Activated naive CD4-positive, alpha-beta T cell treated with anti-CD3 and anti-CD28 coated beads, Interleukin-2, amount 50 U/mL, for 16 hours (primary cell): Measurements from ENCODE around the gene RNF144B.

Experiments used
- DNase-seq: peaks from one replicate; pipeline ENCODE4 v3.0.0-alpha.2; 2020

Gene RNF144B

DNA sequence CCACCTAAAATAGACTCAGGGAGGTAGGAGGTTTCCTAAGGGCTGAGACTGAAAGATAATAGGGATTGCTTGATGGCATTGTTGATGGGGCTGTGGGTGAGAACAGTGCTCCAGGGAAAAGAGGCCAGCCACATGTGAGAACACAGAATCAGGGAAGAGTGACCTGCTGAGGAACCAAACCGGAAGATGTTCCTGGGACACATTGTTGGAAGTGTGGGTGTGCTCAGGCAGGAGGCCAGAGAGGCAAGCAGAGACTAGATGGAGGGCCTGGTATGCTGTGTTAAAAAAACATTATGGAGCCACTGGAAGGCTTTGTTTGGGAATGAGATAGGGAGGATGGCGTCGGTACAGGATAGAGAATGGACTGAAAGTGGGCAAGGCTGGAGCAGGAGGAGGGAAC is 23.3 kb downstream of the RNF144B start:
- no peak for DNase-seq

GRCh38 chr6:18412068-18412467 is 24.9 kb downstream of the RNF144B start:
- DNase-seq = no peak

GRCh38 chr6:18412644-18413043 is 25.5 kb downstream of the RNF144B start:
- no peak for DNase-seq

DNA sequence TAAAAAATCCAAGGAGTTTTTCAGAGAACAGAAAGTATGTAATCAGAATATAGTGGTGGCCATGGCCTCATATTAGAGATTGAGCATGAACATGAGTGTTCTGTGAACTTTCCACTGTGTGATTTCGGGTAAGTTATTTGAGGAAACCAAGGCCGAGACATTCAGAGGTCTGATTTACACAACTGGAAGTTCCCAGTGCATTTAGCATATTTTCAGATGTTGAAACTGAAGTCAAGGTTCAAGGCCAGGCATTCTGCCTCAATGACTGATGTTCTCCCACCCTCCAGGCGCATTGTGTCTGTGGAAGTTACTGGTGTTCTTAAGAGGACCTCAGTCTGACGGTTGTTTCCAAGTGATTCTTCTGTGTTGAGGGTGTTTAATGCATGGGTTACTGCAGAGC is 26.2 kb downstream of the RNF144B start:
- DNase-seq = no peak

- DNase-seq = no peak
Measured at GRCh38 chr6:18414116-18414515, 27.0 kb downstream of the RNF144B start.

GRCh38 chr6:18415207-18415606 is 28.1 kb downstream of the RNF144B start:
- DNase-seq = no peak

DNA sequence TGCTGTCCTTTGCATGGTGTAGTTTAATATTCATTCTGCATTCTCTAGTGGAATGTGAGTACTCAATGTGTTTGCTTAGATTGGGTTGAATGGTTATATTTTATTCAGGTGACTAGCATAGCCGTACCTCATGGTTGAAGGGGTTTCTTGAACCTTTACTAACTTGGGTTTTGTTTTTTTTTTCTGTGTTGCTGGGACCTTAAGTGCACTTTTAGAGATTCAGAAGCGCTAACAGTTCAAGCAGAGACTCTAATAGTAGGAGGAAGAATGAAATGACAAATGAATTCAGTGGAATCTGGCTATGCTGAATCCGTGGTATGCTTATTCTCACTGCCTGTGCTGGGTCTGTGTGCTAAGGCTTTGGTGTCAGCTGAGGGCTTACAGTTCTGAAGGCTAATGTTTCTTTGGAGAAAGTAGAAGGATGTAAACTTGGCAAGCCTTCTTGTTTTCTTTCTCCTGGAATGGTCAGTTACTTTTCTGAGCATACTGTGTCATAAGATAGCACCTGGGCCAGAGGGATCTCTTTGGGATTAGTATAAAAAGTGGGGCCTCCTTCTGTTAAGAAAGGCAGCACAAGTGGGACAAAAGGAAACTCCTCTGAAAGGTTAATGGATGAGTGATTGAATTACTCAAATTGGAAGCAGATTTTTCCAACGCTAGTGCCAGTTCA is 28.7 kb downstream of the RNF144B start:
- DNase-seq = no peak

DNA sequence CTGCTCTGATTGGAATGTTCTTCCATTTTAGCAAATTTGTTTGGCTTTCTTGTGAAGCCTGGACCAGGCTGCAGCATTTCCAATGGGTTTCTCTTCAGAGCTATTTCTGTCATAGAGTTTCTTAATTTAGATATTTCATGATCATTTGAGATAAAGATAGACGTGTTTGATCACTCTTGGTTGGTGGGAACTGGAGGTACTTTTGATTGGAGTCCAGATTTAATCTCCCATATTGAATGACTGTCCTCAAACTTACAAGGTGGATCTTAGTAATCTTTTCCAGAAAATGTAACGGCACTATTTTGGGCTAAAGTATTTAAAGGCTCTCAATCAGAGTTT is 29.2 kb downstream of the RNF144B start:
- no peak for DNase-seq

DNA sequence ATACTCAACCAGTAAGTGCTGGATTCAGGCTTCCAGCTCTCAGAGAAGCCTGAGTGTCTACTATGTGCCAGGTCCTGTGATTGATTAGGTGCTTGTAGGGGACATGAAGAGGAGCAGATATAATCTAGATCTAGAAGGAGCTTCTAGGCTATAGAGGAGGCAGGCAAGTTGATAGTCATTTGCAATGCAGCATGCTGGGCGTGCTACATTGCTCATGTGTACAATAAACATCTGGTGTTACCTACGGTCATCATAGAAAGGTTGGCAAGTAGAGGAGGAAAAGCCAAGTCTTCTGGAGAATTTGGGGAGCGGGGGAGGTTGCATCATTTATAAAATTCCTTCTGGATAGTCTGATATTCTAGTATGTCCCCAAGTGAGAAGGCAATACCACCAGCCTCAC is 33.2 kb downstream of the RNF144B start:
- no peak for DNase-seq

- no peak for DNase-seq
Measured at GRCh38 chr6:18422136-18422535, 35.0 kb downstream of the RNF144B start.

DNA sequence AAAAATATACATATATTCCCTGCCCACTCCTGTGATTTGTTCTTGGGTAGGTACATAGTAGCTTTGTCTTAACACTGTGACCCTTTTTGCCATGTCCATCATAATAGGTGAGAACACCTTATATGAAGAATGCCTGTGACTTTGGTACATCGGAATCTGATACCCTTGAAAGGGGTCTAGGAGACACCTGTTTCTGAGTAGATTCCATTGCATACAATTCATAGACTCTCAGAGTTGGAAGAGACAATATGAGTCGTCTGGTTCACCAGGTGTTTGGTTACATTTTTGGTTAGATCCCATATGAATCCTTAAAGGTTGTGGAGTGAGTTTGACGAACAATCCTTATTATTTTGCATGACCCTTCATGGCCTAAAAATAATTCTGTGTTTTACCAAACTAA is 36.3 kb downstream of the RNF144B start:
- DNase-seq = no peak

- no peak for DNase-seq
Measured at GRCh38 chr6:18424201-18424600, 37.1 kb downstream of the RNF144B start.

GRCh38 chr6:18425218-18425617 is 38.1 kb downstream of the RNF144B start:
- no peak for DNase-seq

- DNase-seq = no peak
Measured at GRCh38 chr6:18427296-18427695, 40.1 kb downstream of the RNF144B start.

- DNase-seq = no peak
Measured at GRCh38 chr6:18429655-18430297, 42.6 kb downstream of the RNF144B start.

GRCh38 chr6:18431581-18431980 is 44.4 kb downstream of the RNF144B start:
- no peak for DNase-seq

GRCh38 chr6:18432180-18432579 is 45.0 kb downstream of the RNF144B start:
- DNase-seq = no peak

- no peak for DNase-seq
Measured at GRCh38 chr6:18432619-18433018, 45.5 kb downstream of the RNF144B start.

GRCh38 chr6:18433059-18433458 is 45.9 kb downstream of the RNF144B start:
- no peak for DNase-seq

- no peak for DNase-seq
Measured at GRCh38 chr6:18436341-18436740, 49.2 kb downstream of the RNF144B start.

DNA sequence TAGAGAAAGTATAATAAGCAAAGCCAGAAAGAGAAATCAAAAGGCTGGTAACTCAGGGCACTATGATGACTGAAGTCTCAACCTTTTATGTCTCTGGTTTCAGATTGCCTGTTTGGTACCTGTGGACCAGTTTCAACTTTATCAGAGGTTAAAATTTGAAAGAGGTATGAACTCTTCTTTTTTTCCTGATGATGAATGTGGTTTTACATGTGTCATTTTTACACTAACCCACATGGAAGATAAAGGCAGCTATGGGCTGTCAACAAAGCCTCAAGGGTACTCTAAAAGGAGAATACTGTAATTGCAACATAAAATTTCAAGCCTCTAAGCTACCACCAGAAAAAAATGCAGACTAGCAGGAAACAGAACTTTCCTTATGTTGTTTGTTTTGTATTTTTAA is 52.4 kb downstream of the RNF144B start:
- no peak for DNase-seq

DNA sequence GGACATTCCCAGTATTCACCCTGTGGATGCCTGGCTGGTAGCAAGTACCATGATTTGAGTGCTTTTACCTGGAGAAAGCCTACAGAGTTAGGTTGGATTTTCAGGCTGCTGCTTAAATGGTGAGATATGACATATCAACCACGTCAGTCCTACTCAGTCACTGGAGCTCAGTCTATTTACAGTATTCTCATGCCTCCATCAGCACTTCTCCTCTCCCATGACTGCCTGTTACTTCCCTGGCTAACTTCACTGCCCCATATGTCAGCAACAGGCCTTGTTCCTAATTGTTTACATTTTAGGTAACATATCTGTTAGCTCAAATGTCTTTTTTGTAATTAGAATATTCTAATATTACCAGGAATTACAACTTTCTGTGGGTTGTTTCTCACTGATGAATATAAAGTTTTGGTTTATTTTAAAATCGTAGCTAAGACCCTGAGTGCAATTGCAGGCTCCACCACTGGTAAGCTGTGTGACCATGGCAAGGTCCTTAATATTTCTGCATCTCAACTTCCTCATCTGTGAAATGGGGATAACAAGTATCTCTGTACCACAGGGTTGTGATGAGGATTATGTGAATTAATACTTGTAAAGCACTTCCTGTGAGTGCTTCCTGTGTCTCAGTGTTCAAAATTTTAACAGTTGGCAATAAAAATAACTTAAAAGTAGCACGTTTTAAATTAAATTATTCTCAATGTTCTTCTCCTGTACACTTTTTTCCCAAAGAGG is 54.3 kb downstream of the RNF144B start:
- DNase-seq = no peak

DNA sequence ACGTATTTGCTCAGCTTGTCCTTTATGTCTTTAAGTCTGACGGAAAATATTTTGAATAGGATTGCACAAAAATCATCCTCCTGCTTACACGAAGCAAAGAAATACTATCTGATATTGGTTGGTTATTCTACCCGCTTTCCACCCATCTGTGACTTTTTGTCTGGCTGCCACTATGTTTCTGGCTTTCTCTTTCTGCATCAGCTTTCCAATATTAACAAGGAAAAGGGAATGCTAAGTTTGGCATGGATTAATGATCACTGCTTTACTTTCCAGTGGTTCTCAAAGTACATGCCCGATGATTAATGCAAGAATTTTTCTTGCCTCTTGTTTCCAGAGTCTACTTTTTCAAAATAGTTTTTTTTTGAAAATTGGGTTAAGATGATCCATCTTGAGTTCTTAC is 57.0 kb downstream of the RNF144B start:
- no peak for DNase-seq

DNA sequence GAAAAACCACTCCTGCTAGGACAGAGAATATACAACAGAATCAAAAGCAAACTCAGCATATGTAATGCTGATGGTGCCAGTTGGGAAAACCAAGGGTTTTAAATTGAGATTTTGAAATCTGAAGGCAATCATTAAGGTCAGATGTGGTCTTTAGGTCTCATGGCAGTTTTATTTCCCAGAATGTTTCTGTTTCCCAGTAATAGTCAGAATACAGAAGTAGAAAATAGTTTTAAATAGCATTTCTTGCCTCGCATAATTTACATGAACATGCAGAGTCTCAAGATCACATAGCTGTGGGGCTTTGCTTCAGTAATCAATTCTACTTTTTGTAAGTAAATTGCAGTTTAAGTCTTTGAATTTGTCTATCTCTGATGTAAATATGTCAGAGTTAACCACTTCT is 58.1 kb downstream of the RNF144B start:
- DNase-seq = no peak

DNA sequence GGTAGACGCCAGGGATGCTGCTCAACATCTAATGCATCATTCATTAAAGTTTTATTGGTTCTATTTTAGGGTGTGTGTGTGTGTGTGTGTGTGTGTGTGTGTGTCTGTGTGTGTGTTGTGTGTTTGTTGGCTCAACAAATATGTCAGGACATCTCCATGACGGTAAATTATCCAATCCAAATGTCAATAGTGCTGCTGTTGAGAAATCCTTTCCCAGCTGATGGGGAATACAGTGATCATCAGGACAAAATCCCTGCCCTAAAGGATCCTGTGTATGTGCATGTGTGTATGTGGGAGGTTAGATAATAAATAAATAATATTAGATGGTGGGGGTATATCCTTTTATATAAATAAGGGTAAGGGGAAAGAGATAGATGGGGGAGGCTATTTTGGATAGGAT is 59.6 kb downstream of the RNF144B start:
- DNase-seq = no peak
